HG03175 (cell line): ENCODE measurements around the gene GARNL3.

Experiments
- ATAC-seq: cut with Tn5 transposase; IDR thresholded peaks from one replicate; pipeline ENCODE4 v1.9.1; 2021; ENCODE audit warnings: mild to moderate bottlenecking, moderate library complexity; ENCODE audit not compliant: unreplicated experiment

GARNL3 gene

DNA sequence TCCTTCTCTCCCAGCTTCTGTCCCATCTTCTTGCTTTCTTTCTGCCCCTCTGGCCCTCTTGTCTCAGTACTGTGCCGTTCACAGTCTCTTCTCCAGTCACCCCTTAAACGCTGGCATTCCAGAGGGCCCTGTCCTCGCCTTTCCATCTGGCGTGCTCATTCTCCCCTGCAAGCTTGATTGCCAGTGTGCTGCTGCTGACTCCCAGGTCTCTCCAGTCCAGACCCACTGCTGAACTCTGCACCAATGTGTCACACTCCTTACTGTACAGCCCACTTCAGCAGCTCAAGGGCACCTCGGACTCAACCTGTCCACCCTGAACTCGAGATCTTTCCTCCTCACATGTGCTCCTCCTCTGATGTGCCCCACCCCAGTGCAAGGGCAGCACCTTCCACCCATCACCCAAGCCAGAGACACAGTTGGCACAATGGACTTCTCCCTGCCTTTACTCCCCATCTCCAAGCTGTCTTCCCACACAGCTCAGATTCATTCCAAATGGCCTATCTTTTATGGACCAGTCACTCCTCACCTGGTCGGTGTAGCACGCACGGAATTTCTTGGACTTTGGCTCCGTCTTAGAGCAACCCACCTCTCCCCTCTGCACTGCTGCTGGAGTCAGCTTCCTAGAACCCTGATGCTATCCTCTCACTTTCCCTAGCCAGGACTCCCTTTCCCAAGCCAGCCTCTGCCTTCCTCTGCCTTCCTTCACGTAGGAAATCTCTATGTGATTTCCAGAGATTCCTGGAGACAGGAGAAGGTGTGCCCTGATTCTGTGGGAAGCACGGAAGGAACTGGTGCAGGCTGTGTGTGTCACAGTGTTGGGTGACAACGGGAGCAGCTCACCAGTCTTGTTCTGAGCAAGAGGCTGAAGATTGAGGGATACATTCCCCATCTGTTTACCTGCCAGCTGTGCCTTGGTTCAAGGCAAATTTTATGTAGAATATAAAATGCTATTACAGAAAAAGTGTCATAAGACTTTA, 106.4 kb downstream of the GARNL3 start:
- no peak for ATAC-seq

GRCh38 chr9:127380479-127380878, 115.9 kb downstream of the GARNL3 start:
- no peak for ATAC-seq

DNA sequence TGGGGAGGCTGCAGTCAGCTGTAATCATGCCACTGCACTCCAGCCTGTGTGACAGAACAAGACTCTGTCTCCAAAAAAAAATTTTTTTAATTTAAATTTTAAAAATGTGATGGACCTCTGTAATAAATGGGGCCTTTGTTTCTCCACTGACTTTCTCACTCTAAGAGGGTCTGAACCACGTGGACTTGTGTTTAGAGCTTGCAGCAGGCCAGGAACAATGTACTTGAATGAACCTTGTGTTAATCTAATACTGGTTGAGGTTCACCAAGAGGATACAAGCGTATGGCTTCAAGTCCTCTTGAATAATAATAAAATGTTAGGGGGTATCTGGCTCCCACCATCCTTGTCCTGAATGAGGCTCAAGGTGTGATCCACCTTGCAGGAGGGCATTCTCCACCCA, 118.0 kb downstream of the GARNL3 start:
- ATAC-seq: no peak

GRCh38 chr9:127384016-127384730, 119.6 kb downstream of the GARNL3 start:
- ATAC-seq: no peak

DNA sequence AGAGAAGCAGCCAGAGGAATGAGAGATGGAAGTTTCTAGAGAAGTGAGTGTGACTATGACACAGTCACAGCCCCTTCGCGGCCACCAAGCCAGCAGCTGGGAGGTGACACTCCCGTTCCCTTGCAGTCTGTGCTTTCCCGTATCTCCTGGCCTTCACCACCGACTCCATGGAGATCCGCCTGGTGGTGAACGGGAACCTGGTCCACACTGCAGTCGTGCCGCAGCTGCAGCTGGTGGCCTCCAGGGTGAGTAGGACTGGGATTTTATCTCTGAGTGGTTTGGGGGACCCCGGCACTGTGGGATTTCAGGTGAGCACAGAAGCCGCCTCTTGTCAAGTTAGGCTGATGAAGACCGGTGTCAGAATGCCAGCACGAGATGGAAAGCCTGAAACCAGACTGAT, 120.3 kb downstream of the GARNL3 start:
- no peak for ATAC-seq

GRCh38 chr9:127386249-127386648, 121.7 kb downstream of the GARNL3 start:
- ATAC-seq: no peak

- ATAC-seq: no peak
Measured at GRCh38 chr9:127386981-127387380, 122.4 kb downstream of the GARNL3 start.

- peak; percentile 72 for ATAC-seq
Measured at GRCh38 chr9:127388037-127388855, 123.7 kb downstream of the GARNL3 start.

GRCh38 chr9:127388856-127389238, 124.3 kb downstream of the GARNL3 start:
- ATAC-seq: no peak

- no peak for ATAC-seq
Measured at GRCh38 chr9:127389381-127390247, 125.0 kb downstream of the GARNL3 start.

- ATAC-seq: no peak
Measured at GRCh38 chr9:127390248-127390545, 125.6 kb downstream of the GARNL3 start.

GRCh38 chr9:127390563-127390962, 126.0 kb downstream of the GARNL3 start:
- no peak for ATAC-seq

- ATAC-seq: no peak
Measured at GRCh38 chr9:127392166-127392565, 127.6 kb downstream of the GARNL3 start.

- no peak for ATAC-seq
Measured at GRCh38 chr9:127392976-127393375, 128.4 kb downstream of the GARNL3 start.

DNA sequence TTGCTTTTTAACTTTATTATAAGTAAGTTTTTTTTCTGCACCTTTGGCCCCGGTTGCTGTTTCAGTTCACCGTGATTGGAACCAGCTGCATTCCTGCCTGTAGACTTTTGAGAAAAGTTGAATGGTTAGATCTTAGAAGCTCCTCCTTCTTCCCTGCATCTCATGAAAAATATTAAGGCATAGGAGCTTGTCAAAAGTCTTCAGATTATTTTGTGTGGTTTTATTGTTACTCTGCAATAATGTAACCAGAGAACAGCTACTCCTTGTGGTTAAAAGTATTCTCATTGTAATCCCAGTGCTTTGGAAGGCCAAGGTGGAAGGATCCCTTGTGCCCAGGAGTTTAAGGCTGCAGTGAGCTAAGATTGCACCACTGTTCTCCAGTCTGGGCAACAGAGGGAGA, 129.1 kb downstream of the GARNL3 start:
- no peak for ATAC-seq

- no peak for ATAC-seq
Measured at GRCh38 chr9:127395497-127396252, 131.1 kb downstream of the GARNL3 start.

DNA sequence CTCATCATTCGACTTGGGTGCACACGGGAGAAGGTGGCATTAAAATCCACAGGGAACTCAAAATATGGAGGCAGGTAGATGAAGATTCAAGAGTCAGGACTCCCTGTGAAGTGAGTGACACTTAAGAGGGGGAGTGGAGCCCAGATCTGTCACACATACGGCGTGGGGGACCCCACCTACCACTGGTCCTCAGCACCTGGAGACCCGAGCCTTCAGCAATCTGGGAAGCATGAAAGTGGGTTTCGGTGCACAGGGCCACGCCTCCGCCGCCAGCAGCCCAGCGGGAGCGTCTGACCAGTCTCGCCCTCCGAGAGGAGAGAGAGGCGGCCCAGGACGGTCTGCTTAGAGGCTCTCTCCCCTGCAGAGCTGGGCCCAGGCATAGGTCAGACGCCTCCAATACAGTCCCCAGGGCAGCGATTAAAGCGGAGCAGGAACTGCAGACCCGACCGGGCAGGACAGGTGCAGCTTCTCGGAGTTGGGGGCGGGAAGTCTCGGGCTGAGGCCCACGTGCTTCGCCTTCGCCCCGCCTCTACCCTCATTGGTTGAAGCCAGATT, 131.8 kb downstream of the GARNL3 start:
- no peak for ATAC-seq

DNA sequence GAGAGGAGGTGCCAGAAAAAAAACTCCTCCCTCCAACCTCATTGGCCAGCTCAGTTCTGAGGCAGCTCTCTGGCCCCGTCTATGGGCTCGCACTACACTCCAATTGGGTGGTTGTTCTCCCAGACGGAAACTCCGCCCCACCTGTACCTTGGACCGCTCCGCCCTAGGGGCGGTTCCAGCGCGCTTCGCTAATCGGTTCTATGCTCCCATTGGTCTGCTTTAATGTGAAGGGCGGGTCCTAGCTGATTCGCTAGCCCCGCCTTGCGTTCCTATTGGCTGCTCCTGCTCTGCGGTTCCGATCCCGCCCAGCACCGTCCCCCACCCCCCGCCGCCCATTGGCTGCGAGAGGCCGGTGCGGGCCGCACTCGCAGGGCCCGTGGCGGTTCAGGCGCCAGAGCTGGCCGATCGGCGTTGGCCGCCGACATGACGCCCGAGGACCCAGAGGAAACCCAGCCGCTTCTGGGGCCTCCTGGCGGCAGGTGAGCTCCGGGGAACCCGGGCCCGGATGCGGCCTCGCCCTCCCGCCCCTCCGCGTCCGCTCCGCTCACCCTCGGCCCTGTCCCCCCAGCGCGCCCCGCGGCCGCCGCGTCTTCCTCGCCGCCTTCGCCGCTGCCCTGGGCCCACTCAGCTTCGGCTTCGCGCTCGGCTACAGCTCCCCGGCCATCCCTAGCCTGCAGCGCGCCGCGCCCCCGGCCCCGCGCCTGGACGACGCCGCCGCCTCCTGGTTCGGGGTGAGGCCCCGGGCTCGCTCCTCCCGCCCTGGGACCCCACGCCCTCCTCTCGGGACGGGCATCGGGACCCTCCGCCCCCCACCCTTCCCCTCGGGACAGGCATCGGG, 132.5 kb downstream of the GARNL3 start, which contains the start of gene SLC2A8:
TSS of gene SLC2A8 (plus strand) at position 362 of the 838 bp plus-strand sequence. CDS start at position 424, 62 bp downstream.
- peak; percentile 94 for ATAC-seq
